B cell (primary cell): ENCODE measurements around the gene THOC5.

Experiments
- CTCF ChIP-seq: fragments of 200-600 bp; IDR thresholded peaks from one replicate; pipeline ENCODE4 v1.8.0; 2022; ENCODE audit warnings: antibody characterized with exemption, mild to moderate bottlenecking
- EZH2 ChIP-seq: IDR thresholded peaks from 2 replicates; pipeline ENCODE4 v1.6.1; 2012; ENCODE audit warnings: borderline replicate concordance, low read depth, mild to moderate bottlenecking, moderate library complexity, low read length; ENCODE audit not compliant: insufficient read depth, poor library complexity, severe bottlenecking

GRCh38 chr22:29553351-29554224, at the start of gene THOC5:
- no peak for TF ChIP-seq CTCF
- TF ChIP-seq EZH2 = no peak
